Stimulated activated CD8-positive, alpha-beta memory T cell treated with anti-CD3 and anti-CD28 coated beads, Interleukin-4, amount 100 ng/mL, for 48 hours (primary cell): ENCODE results near the gene MMEL1.

ENCODE experiments used
- DNase-seq: peaks from one replicate; pipeline ENCODE4 v3.0.0-alpha.2; 2020

MMEL1 gene

DNA sequence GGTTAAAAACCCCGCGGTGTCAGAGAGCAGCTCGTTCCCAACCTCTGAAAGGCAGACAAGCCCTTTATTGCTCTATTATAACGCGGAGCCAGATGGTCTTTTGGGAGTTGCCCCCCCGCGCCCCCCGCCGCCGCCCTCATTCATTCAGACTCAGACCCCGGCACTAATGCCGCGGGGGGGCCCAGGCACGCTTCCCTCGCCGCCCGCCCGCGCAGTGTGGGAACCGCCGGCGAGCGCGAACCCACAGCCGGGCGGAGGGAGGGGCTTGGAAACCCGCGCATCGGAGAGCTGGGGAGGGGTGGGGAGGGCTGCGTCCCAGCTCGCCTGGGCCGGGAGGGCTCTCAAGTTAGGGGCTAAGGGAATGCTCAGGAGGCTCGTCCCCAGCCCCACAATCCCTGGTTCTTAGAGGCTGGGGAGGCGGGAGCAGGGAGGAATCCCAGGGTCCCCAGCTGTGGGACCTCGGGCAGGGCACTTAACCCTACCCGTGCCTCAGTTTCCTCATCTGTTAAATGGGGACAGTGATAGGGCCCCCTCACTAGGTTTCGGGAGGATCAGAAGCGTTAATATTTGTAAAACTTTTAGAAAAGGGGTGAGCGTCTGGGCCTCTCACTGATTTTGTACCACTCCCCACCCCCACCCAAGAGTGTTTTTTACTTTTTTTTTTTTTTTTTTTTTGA is 91.9 kb downstream of the MMEL1 start:
- no peak for DNase-seq
